Right cardiac atrium (tissue), 5 donors: ENCODE data around the gene TMEM232. TPM values are rescaled to one million over a fixed set of nuclear protein-coding genes. Genes with fewer than 3 reads are reported as not detected.
"Not testable (repeated sequence)": the region's sequence is repeated elsewhere in the genome, so short reads cannot be mapped to it uniquely, and the experiment has no call there.

ENCODE experiments used
- ATAC-seq, 2 donors: fragments of 200-7000 bp; cut with Tn5 transposase; one replicate each; pipeline versions ENCODE4 v1.8.0 to v1.9.1; 2020; ENCODE audit warnings: moderate library complexity in 2 of 2, mild to moderate bottlenecking in 1 of 2
- DNase-seq, 3 donors: peaks; one replicate each; pipeline ENCODE4 v3.0.0-alpha.2; 2020
- H3K27ac ChIP-seq: one replicate; pipeline ENCODE4 v1.5.1; 2013; ENCODE audit warnings: mild to moderate bottlenecking, low read length, control low read depth, moderate library complexity
- H3K27me3 ChIP-seq: one replicate; pipeline ENCODE4 v1.6.1; 2013; ENCODE audit not compliant: control insufficient read depth, insufficient read depth
- H3K4me1 ChIP-seq: one replicate; pipeline ENCODE4 v1.6.1; 2013; ENCODE audit warnings: low read length; ENCODE audit not compliant: control insufficient read depth, insufficient read depth
- H3K4me3 ChIP-seq: one replicate; pipeline ENCODE4 v1.5.1; 2013; ENCODE audit warnings: low read length, control low read depth
- H3K9me3 ChIP-seq: one replicate; pipeline ENCODE4 v1.6.1; 2013; ENCODE audit warnings: low read length; ENCODE audit not compliant: control insufficient read depth
- WGBS: extraction: QIAGEN DNeasy Blood & Tissue Kit; methylation state at CpG from one replicate; pipeline ENCODE4 v1.1.7; 2013; 5-methylcytosine and 5-hydroxymethylcytosine counted together
- intact Hi-C, 4 donors: fragments of 100-400 bp; cut with DNase I; formaldehyde crosslinking; loops; one replicate each; pipeline versions ENCODE4 v1.11.0 to v1.14.0; 2022 to 2023
- polyA plus RNA-seq: library from polyadenylated mRNA; stranded (reverse); fragments of 200-250 nt; gene quantifications from one replicate; pipeline ENCODE4 v1.2.3, GENCODE V29; 2013
- total RNA-seq, 4 donors: library from RNA; stranded (reverse); fragmentation: NEBNext Ultra II Directional; extraction: Animal tissue kit (Norgen Biotek cat#: 25700); gene quantifications; one replicate each; pipeline ENCODE4 v1.2.1, GENCODE V29; 2021
- donor health status: healthy with polysubstance abuse.
- donor health status: DM: no; HTN: yes; CAD: no.
- donor health status: DM: no; HTN: no; CAD: no.
- donor health status: DM: no; HTN: yes; CAD: no; lungs with severe emphysema.
- donor health status: DM: yes; HTN: yes; CAD: no.

Gene TMEM232
- total and polyA plus RNA-seq, 5 donors, result 0.63 to 3.3 (median 3.1) TPM

GRCh38 chr5:110707260-110707844 is 19.1 kb downstream of the TMEM232 start:
- 73% methylated on average over 3 of the region's 3 CpGs for WGBS
- no peaks in the 10 kb centered on the region for H3K4me1 ChIP-seq
- H3K9me3 ChIP-seq, result no peaks in the 10 kb centered on the region
- no peak overlapping the region for H3K27ac ChIP-seq
- no peak for ATAC-seq
- intact Hi-C loops, result no loop called here
- no peak for DNase-seq
- H3K27me3 ChIP-seq, result no peaks in the 10 kb centered on the region
- H3K4me3 ChIP-seq, result no peak overlapping the region

- H3K4me3 ChIP-seq, result no peak overlapping the region
- intact Hi-C loops, result no loop called here
- ATAC-seq (no peak), DNase-seq (no peak)
- H3K27ac ChIP-seq, result no peak overlapping the region
- no peaks in the 10 kb centered on the region for H3K9me3 ChIP-seq
- no peaks in the 10 kb centered on the region for H3K27me3 ChIP-seq
- H3K4me1 ChIP-seq, result no peaks in the 10 kb centered on the region
Measured at GRCh38 chr5:110705349-110705748, 21.1 kb downstream of the TMEM232 start.

- Histone ChIP-seq H3K4me3 (no peak overlapping the region), H3K4me1 (no peaks in the 10 kb centered on the region), H3K9me3 (no peaks in the 10 kb centered on the region), H3K27ac (no peak overlapping the region), H3K27me3 (no peaks in the 10 kb centered on the region)
- WGBS, result 39% methylated on average over 2 of the region's 2 CpGs
- DNase-seq, result no peak
- peak in 1 of 2 donors; percentile 40 for ATAC-seq
- intact Hi-C loops, result no loop called here
Measured at GRCh38 chr5:110703481-110703880, 23.0 kb downstream of the TMEM232 start.

GRCh38 chr5:110702704-110703103 is 23.8 kb downstream of the TMEM232 start:
- Histone ChIP-seq H3K27ac (no peak overlapping the region), H3K4me1 (no peaks in the 10 kb centered on the region), H3K4me3 (no peak overlapping the region), H3K9me3 (no peaks in the 10 kb centered on the region), H3K27me3 (no peaks in the 10 kb centered on the region)
- DNase-seq (no peak), ATAC-seq (no peak)
- 42% methylated on average over 3 of the region's 3 CpGs for WGBS
- intact Hi-C loops, result no loop called here

- Histone ChIP-seq H3K27ac (no peak overlapping the region), H3K9me3 (no peaks in the 10 kb centered on the region), H3K4me3 (no peak overlapping the region), H3K27me3 (no peaks in the 10 kb centered on the region), H3K4me1 (no peaks in the 10 kb centered on the region)
- DNase-seq (no peak), ATAC-seq (no peak)
- intact Hi-C loops, result no loop called here
- 57% methylated on average over 1 of the region's 1 CpG for WGBS
Measured at GRCh38 chr5:110702300-110702699, 24.2 kb downstream of the TMEM232 start.

GRCh38 chr5:110692669-110693068 is 33.8 kb downstream of the TMEM232 start:
- intact Hi-C loops, H3K4me1 ChIP-seq, H3K4me3 ChIP-seq, H3K9me3 ChIP-seq, DNase-seq, H3K27ac ChIP-seq, H3K27me3 ChIP-seq, ATAC-seq: not testable (repeated sequence)
- 82% methylated on average over 5 of the region's 5 CpGs for WGBS

- DNase-seq, H3K9me3 ChIP-seq, H3K27ac ChIP-seq, H3K4me1 ChIP-seq, H3K4me3 ChIP-seq, intact Hi-C loops, ATAC-seq, H3K27me3 ChIP-seq: not testable (repeated sequence)
- WGBS, result 87% methylated on average over 1 of the region's 1 CpG
Measured at GRCh38 chr5:110690587-110690986, 35.9 kb downstream of the TMEM232 start.

GRCh38 chr5:110687485-110687884 is 39.0 kb downstream of the TMEM232 start:
- Histone ChIP-seq H3K27ac (no peak overlapping the region), H3K9me3 (no peaks in the 10 kb centered on the region), H3K4me1 (no peaks in the 10 kb centered on the region), H3K4me3 (no peak overlapping the region), H3K27me3 (no peaks in the 10 kb centered on the region)
- intact Hi-C loops, result no loop called here
- DNase-seq (no peak), ATAC-seq (no peak)
- WGBS, result 85% methylated on average over 1 of the region's 1 CpG

GRCh38 chr5:110686270-110686669 is 40.2 kb downstream of the TMEM232 start:
- Histone ChIP-seq H3K4me3 (no peak overlapping the region), H3K27ac (no peak overlapping the region), H3K27me3 (no peaks in the 10 kb centered on the region), H3K4me1 (no peaks in the 10 kb centered on the region), H3K9me3 (no peaks in the 10 kb centered on the region)
- WGBS, result 91% methylated on average over 2 of the region's 2 CpGs
- ATAC-seq (no peak), DNase-seq (no peak)
- intact Hi-C loops, result no loop called here

- Histone ChIP-seq H3K27ac (no peak overlapping the region), H3K4me1 (no peaks in the 10 kb centered on the region), H3K27me3 (no peaks in the 10 kb centered on the region), H3K9me3 (no peaks in the 10 kb centered on the region), H3K4me3 (no peak overlapping the region)
- DNase-seq (no peak), ATAC-seq (no peak)
- intact Hi-C loops, result no loop called here
Measured at GRCh38 chr5:110681953-110682352, 44.5 kb downstream of the TMEM232 start.

- WGBS, result 58% methylated on average over 3 of the region's 3 CpGs
- ATAC-seq, result no peak
- no peak overlapping the region for H3K4me3 ChIP-seq
- H3K9me3 ChIP-seq, result no peaks in the 10 kb centered on the region
- H3K27ac ChIP-seq, result no peak overlapping the region
- H3K27me3 ChIP-seq, result no peaks in the 10 kb centered on the region
- intact Hi-C loops, result no loop called here
- no peak for DNase-seq
- H3K4me1 ChIP-seq, result no peaks in the 10 kb centered on the region
Measured at GRCh38 chr5:110681109-110681508, 45.4 kb downstream of the TMEM232 start.

- WGBS, result 93% methylated on average over 9 of the region's 9 CpGs
- H3K27ac ChIP-seq, ATAC-seq: not testable (repeated sequence)
Measured at GRCh38 chr5:110676554-110676953, 49.9 kb downstream of the TMEM232 start.

More at GRCh38 chr5:110676554-110676953, 49.9 kb downstream of the TMEM232 start:
- DNase-seq, H3K9me3 ChIP-seq, intact Hi-C loops, H3K4me3 ChIP-seq, H3K27me3 ChIP-seq, H3K4me1 ChIP-seq: not testable (repeated sequence)
